ENCODE results near the gene BBS5.
"Not testable (repeated sequence)": the region's sequence is repeated elsewhere in the genome, so short reads cannot be mapped to it uniquely, and the experiment has no call there.

The BBS5 gene

DNA sequence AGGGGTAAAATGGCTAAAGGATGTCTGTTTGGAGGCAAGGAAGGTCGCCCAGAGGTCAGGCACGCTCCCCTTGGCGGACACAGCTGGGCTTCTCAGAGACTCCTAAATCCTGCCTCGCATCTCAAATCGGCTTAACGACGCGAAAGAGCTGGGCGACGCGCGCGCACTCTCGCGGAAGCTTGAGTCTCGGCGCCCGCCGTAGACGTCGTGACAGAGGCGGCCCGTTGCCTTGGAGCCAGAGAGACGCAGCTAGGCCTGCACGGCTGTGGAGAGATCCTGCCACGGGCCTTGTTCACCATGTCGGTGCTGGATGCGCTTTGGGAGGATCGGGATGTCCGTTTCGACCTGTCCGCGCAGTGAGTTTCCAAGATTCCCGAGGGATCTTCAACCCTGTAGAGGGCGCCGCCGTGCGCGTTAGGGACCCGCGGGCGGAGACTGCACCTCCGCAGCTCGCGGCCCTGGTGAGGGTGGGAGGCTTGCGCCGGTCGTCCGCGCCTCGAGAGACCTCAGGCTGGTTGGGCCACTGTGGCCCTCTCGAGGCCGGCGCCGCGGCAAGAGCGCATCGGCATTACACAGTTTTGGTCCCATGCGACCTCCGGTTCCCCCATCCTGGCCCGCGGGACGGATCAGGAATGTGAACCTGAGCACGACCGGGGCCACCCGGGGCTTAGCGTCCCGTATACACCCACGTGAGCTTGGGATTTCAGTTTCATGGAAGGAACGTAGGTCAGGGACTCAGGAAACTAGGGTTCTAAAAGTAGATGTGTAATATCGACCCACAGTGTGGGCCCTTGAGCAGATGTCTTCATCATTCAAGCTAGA is at the start of gene BBS5:
Gene BBS5 (plus strand): TSS at position 238 of the 822 bp plus-strand sequence. CDS start 60 bp downstream, at position 298.
- DNase-seq (ENCODE audit: low spot score): peak; percentile 70

DNA sequence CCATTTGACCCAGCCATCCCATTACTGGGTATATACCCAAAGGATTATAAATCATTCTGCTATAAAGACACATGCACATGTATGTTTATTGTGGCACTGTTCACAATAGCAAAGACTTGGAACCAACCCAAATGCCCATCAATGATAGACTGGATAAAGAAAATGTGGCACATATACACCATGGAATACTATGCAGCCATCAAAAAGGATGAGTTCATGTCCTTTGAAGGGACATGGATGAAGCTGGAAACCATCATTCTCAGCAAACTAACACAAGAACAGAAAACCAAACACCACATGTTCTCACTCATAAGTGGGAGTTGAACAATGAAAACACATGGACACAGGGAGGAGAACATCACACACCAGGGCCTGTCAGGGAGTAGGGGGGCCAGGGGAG is 47.5 kb upstream of the BBS5 start:
- DNase-seq (ENCODE audit: low spot score): not testable (repeated sequence)

DNA sequence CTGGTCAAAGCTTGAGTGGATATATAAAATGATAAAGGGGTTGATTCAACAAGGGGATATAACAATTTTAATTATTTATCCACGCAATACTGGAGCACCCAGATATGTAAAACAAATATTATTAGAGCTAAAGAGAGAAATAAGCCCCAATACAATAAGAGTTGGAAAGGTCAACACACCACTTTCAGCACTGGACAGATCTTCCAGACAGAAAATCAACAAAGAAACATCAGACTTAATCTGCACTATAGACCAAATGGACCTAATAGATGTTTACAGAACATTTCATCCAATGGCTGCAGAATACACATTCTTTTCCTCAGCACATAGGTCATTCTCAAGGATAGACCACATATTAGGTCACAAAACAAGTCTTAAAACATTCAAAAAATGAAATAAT is 45.1 kb upstream of the BBS5 start:
- not testable (repeated sequence) for DNase-seq (ENCODE audit: low spot score)

DNA sequence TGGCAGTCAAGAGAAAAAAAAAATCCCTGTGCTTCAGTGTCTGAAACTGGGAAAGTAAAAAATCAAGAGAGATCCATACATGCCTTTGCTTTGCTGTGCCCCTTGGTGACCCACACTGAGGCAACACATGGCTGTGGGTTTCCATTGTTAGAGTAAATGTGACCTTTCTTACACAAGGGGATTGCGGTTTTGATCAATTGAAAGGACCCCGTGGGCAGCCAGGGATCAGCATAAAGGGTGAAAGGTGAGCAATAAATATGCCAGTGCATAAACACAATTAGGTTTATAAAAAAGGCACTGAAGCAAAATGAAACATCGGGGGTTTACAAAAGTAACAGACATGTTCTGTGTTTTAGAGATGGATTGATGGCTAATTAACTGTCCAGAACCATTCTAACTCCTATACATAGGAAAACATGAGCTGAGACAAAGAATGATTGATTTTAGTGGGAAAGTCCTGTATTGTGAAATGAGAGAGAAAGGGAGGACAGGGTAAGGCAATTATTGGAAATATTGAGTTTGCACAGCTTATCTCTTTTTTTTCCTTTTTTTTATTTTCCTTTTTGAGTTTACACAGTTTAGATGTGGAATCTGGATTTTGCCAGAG is 40.7 kb upstream of the BBS5 start:
- DNase-seq (ENCODE audit: low spot score): no peak

DNA sequence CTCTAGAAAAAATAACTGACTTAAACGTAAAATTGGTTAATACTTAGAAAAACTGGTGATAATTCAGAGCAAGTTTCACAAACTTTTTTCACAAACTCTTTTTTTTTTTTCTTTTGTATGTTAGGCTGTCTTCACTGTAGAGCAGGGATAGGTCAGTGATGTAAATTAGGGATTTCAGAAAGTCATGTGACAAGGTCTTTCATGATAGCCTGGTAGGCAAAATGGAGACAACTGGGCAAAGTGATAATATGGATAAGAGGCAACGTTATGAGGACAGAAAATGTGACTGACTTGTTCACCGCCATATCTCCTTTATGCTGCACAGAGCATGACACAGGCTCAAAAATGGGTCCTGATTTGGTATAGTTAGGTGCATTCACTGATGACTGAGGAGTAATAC is 39.4 kb upstream of the BBS5 start:
- no peak for DNase-seq (ENCODE audit: low spot score)

DNA sequence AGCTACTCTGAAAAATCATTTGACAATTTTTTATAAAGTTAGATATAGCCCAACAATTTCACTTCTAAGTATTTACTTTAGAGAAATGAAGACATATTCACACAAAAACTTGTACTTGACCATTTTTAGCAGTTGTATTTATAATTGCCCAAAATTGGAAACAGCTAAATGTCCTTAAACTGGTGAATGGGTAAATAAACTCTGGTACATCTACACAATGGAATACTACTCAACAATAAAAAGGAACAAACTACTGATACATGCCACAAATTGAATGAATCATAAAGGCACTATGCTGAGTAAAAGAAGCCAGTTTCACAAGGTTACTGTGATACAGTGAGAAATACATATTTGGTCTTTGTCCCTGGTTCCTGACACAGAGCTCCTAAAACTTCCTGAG is 32.8 kb upstream of the BBS5 start:
- no peak for DNase-seq (ENCODE audit: low spot score)

DNA sequence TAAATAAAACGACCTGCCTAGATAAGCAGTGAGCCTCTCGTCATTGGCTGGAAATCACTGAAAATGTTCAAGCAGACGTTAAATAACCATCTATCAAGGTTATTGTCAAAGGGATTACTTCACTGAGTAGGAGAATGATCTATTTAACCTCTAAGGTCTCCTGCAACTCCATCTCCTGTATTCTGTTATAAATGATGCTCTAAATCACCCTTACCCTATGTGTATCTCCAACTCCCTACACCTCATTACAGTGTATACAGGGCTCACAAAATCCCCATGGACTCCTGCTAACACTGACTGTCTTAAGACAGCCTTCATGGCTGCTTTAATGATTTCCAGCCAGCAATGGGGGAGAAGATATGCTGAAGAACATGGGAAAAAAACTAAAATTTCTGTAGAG is 31.0 kb upstream of the BBS5 start:
- DNase-seq (ENCODE audit: low spot score): no peak

DNA sequence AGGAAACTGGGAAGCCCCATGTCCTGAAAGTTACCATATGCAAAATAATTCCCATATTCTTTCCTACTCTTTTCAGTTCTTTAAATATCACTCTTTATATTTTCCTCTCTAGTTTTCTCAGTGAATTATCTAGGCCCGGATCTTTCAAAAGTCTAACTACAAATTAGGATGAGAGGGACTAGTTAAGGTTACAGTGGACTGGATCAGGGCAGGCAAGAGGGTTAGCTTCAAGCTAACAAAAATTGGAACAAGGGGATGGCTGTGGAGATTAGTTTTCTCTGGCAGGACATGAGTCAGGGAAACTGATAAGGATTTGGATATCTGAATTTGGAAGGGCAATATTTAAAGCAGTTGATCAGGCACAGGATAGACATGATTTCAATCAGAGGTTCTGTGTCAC is 30.4 kb upstream of the BBS5 start:
- no peak for DNase-seq (ENCODE audit: low spot score)

DNA sequence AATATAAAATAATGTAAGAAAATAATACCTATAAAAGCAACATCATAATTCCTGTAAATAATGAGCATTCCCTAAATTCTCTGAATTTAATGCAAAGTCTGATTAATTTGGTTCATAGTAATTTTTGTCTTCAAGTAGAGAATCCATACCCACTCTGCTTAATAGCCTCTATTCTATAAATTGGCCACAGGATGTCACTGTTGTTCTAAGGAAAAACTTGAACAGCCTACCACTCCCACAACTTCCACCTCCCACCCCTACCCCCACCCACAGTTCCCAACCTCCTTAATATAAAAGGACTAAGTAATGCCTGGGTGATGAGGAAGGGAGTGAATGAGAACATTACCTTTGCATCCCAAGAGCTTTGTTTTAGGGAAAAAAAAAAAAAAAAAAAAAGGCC is 27.2 kb upstream of the BBS5 start:
- DNase-seq (ENCODE audit: low spot score): no peak

DNA sequence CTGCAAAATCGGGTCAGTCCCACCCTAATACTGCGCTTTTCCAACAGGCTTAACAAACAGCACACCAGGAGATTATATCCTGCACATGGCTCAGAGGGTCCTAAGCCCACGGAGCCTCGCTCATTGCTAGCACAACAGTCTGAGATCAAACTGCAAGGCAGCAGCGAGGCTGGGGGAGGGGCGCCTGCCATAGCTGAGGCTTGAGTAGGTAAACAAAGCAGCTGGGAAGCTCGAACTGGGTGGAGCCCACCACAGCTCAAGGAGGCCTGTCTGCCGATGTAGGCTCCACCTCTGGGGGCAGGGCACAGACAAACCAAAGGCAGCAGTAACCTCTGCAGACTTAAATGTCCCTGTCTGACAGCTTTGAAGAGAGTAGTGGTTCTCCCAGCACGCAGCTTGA is 26.2 kb upstream of the BBS5 start:
- DNase-seq (ENCODE audit: low spot score): not testable (repeated sequence)

DNA sequence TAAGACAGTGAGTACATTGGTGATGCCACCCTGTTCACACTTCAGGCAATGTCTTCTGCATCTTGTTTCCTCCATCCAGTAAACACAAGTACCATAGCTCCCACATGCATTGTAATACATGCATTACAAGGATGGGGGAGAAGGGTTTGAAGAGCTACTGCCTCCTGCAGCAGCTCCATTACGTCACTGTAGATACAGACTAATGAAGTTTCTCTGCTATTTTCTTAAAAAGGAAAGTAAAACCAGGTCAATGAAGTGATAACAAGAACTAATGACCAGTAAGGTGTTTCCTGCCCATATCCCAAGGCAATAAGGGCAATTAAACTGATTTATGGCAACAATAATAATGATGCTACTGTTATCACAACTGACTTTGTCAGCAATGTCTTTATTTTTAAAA is 18.2 kb upstream of the BBS5 start:
- DNase-seq (ENCODE audit: low spot score): no peak

DNA sequence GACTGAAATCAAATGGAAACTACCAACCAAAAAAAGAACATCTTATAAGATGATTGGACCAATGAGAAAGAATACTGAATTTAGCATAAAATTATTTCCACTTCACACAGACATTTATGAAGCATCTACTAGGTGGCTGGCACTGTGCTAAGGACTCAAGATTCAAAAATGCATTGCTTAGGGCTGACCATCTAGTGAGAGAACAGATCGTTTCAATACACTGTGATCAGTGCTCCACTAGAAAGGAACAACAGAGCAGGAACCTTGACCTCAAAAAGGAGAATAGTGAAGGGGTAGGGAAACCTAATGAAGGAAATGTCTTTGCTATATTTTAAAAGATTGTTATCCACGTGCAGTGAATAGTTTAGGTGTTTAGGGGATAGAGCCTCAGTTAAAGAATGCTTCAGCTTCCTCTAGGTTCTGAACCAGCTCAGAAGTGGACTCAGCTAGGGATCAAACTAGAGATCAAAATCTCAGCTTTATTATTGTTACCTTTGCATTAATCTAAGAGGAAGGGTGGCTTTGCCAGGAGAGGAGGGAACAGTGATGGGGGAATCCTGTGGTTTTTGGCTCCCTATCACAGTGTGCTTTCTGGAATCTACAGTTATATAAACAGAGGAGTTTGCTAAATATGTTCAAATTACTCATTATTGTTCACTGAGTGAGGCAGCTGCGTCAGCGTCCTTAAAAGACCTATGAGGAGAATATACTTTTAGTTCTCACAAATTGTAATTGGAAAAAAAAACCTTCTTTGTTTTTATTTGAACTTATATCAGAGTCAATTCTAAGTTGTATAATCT is 16.2 kb upstream of the BBS5 start:
- no peak for DNase-seq (ENCODE audit: low spot score)

DNA sequence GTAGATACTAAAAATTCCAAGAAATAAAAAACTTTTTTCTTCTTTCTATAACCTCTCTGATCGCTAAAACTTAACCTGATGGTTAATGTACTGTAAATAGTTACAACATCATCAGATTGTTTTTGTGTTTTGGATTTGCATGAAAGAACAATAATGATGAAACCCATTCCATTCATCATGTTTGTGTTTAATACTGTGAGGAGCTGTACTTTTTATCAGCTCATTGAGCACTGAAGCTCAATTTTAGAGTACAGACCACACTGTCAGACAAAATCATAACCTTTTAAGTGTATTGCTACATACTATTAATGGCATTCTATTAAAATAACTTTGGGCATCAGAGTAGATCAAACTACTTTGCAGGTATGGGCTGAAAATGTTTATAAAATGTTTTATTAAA is 14.8 kb upstream of the BBS5 start:
- no peak for DNase-seq (ENCODE audit: low spot score)

DNA sequence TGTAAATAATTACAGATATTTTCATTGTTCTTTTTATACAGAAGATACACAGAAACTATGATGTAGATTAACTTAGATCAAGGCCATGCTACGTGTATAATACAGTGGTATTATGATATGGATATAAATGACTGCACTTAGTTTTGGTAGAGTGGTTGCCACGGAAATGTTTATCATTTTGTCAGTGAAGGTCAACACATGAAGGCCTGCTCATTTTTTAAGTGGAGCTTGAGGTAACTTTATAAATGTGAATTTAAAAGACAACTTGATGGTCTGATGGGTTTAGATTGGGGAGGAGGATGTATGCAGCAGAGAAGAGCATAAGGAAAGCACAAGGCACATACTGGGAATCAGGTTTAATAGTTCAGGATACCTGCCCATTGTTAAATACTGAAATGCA is 14.4 kb upstream of the BBS5 start:
- no peak for DNase-seq (ENCODE audit: low spot score)

DNA sequence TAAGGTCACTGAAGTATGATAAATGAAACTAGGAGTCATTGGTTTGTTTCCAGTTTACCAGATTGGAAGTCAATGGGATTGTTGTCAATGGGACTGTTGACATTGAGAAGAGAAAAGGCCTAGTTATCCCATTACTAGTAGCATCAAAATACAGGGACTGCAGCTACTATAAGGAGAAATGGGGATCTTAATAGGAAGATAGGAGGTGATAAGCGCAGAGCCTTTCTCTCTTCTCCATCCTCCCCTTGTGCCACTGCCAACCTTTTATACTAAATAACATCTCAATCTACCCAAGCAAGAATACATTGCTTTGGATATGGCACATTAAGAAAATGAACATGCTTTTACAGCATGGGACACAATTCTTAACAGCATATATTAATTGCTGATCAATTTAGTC is 10.5 kb upstream of the BBS5 start:
- DNase-seq (ENCODE audit: low spot score): no peak

DNA sequence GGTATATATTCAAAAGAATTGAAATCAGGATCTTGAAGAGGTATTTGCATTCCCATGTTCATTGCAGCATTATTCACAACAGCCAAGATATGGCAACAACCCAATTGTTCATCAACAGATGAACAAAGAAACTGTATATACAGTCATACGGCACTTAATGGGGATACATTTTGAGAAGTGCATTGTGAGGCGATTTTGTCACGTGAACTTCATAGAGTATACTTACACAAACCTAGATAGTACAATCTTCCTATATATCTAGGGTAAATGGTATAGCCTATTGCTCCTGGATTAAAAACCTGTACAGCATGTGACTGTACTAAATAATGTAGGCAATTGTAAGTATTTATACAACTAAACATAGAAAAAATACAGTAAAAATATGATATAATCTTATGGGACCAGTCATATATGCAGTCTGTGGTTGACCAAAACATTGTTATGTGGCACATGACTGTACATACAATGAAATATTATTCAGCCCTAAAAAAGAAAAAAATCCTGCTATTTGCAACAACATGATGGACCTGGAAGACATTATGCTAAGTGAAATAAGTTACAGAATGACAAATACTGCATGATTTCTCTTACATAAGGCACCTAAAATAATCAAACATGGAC is 9.2 kb upstream of the BBS5 start:
- no peak for DNase-seq (ENCODE audit: low spot score)

DNA sequence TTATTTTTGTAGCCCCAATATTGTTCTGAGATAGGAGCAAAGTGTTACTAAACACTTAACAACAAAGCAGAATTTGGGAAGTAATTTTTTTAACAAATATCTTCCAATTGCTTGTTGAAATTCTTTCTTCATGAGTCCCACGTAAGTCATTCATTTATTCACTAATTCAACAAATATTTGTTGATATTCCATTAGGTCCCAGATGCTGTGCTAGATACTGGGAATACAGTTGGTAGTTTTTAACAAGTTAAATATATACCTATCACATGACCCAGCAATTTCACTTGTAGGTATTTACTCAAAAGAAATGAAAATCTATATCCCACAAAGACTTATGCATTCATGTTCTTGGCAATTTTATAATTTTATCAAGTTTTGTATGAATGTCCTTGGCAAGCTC is 7.0 kb upstream of the BBS5 start:
- DNase-seq (ENCODE audit: low spot score): no peak

DNA sequence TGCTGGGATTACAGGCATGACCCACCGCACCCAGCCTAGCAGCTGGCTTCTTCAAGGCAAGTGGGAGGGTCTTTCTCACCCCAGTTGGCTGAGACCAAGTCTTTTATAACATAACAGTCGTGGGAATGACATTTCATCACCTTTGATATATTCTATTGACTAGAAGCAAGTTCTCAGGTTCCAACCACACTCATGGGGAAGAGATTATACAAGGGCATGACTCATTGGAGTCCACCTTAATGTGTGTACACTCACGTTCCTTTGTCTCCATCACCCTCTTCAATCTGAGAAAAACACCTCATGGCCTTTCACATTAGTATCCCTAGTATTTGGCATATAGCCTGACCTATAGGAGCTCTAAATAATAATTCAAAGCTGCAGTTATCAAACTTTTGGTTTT is 2.8 kb upstream of the BBS5 start:
- DNase-seq (ENCODE audit: low spot score): no peak

DNA sequence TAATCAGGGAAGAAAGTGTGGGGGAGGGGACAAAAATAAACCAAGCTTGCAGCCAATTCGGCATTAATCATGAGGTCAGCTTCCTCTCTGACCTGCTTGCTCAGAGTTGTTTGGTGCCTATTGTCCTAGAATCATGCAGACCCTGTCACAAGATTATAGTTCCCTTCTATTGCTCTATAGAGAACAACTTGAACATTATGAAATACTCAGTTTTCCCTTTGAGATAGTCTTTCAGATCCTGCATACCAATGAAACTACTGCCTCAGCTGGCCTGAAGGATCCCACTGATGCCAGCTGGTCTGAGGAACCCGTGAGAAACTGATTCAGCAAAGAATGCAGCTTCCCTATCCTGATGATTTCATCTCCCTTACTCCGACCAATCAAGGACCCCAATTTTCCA is 955 bp upstream of the BBS5 start:
- DNase-seq (ENCODE audit: low spot score): no peak

DNA sequence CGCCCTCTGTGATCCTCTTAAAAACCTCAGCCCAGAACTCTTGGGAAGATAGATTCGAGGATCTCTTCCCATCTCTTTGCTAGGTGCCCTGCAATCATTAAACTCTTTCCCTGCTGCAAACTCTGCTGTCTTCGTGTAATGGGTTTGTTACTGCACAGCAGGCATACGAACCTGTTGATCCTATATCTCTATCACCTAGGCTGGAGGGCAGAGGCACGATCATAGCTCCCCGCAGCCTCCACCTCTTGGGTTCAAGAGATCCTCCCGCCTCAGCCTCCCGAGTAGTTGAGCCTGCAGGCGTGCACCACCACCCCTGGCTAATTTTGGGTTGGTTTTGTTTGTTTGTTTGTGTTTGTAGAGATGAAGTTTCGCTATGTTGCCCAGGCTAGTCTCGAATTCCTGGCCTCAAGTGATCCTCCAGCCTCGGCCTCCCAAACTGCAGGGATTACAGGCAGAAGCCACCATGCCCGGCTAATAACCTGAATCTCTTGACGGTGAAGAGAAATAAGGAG is 493 bp upstream of the BBS5 start:
- DNase-seq (ENCODE audit: low spot score): no peak

DNA sequence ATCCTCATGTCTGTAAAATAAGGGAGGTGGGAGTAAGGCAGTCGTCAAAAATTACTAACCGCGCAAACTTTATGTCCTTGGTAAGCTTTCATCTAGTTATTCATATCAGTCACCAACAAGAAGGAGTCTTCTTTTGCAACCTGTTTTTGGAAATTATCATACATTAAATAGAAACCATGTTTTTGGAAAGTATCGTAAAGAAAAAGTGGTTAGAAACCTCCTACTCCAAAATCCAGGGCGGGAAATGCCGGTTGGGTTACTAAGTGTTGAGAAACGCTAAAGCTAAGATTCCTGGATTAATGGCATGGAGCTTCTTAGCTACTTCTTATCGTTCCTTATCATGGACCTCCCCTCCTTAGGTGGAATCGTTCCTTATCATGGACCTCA is 778 bp downstream of the BBS5 start:
- DNase-seq (ENCODE audit: low spot score): no peak

DNA sequence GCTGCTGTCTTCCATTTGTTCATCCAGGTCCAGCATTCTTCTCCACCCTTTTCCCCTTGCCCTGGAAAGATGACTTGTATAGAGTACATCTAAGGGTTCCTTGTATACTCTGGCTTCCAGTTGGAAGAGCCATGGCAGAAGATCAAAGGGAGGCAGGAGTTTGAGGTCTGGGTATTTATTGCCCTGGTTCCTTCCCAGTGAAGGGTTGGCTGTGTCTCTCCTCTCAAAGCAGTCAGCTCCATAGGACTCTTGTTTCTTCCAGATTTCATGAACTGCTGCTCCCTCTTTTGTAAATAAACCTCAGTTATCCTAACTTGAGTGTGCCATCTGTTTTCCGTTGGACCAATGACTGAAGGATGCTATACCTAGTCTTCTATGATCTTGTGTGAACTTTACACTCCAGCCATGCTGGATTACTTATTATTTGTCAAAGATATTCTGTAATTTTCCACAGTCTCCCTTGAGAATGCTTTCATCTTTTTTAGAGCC is 6.4 kb downstream of the BBS5 start:
- DNase-seq (ENCODE audit: low spot score): no peak

All from CD4-positive, alpha-beta T cell treated with Interleukin-15 for 4 hours (primary cell).